Osteocyte (in vitro differentiated cells): ENCODE results near the gene LAMA3. TPM values are rescaled to one million over a fixed set of nuclear protein-coding genes. Genes with fewer than 3 reads are reported as not detected.

Experiments used
- DNase-seq: peaks from one replicate; pipeline ENCODE4 v3.0.0; 2021; ENCODE audit warnings: mixed read lengths; ENCODE audit not compliant: unreplicated experiment; ENCODE audit errors: extremely low spot score
- H3K27ac Mint-ChIP-seq: one replicate; pipeline ENCODE4 v1.8.0; 2021; ENCODE audit warnings: mild to moderate bottlenecking, mixed read lengths; ENCODE audit not compliant: unreplicated experiment
- H3K27me3 Mint-ChIP-seq: one replicate; pipeline ENCODE4 v1.8.0; 2021; ENCODE audit warnings: mixed read lengths; ENCODE audit not compliant: unreplicated experiment
- H3K36me3 Mint-ChIP-seq: one replicate; pipeline ENCODE4 v1.8.0; 2021; ENCODE audit warnings: mixed read lengths; ENCODE audit not compliant: unreplicated experiment
- H3K4me1 Mint-ChIP-seq: one replicate; pipeline ENCODE4 v1.8.0; 2021; ENCODE audit warnings: mixed read lengths; ENCODE audit not compliant: unreplicated experiment
- H3K4me3 Mint-ChIP-seq: one replicate; pipeline ENCODE4 v1.8.0; 2021; ENCODE audit warnings: mild to moderate bottlenecking, moderate library complexity, mixed read lengths; ENCODE audit not compliant: unreplicated experiment
- H3K9me3 Mint-ChIP-seq: one replicate; pipeline ENCODE4 v1.8.0; 2021; ENCODE audit warnings: mixed read lengths; ENCODE audit not compliant: unreplicated experiment
- total RNA-seq: library from RNA; stranded (reverse); gene quantifications from 2 replicates; pipeline ENCODE4 v1.2.1, GENCODE V29; 2021
- TF ChIP-seq, protein P1 (sequence below): fragments of 200-600 bp; sonication (generic); IDR thresholded peaks from 2 replicates; pipeline ENCODE4 v1.5.0; 2021; ENCODE audit warnings: antibody characterized with exemption, mild to moderate bottlenecking, moderate library complexity

The LAMA3 gene
- total RNA-seq, 1 donor from 2014 or later = not detected

- TF ChIP-seq, protein P1, sequence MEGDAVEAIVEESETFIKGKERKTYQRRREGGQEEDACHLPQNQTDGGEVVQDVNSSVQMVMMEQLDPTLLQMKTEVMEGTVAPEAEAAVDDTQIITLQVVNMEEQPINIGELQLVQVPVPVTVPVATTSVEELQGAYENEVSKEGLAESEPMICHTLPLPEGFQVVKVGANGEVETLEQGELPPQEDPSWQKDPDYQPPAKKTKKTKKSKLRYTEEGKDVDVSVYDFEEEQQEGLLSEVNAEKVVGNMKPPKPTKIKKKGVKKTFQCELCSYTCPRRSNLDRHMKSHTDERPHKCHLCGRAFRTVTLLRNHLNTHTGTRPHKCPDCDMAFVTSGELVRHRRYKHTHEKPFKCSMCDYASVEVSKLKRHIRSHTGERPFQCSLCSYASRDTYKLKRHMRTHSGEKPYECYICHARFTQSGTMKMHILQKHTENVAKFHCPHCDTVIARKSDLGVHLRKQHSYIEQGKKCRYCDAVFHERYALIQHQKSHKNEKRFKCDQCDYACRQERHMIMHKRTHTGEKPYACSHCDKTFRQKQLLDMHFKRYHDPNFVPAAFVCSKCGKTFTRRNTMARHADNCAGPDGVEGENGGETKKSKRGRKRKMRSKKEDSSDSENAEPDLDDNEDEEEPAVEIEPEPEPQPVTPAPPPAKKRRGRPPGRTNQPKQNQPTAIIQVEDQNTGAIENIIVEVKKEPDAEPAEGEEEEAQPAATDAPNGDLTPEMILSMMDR = no peak
- H3K27ac Mint-ChIP-seq = no peak overlapping the region
- no peaks in the 10 kb centered on the region for H3K4me1 Mint-ChIP-seq
- no peaks in the 10 kb centered on the region for H3K9me3 Mint-ChIP-seq
- H3K36me3 Mint-ChIP-seq = no peaks in the 10 kb centered on the region
- no peak for DNase-seq
- no peak overlapping the region for H3K4me3 Mint-ChIP-seq
- no peaks in the 10 kb centered on the region for H3K27me3 Mint-ChIP-seq
Measured at GRCh38 chr18:23933407-23933806, 244.2 kb downstream of the LAMA3 start.

DNA sequence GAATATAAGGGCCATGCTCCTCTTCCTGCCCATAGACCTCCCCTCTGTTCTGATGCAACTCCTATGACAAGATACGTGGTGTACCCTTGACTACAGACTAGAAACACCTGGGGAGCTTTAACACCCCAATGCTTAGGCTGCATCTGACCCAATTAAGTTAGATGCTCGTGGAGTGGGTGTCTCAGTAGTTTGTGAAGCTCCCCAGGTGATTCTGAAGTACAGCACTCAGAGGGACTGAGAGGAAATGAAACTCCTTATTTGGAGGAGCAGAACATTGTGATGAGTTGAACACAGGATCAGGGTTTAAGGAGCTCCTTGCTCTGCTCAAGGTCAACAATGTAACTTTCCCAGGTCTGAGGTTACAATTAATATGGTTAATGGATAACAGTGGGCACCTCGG, 245.0 kb downstream of the LAMA3 start:
- H3K36me3 Mint-ChIP-seq = no peaks in the 10 kb centered on the region
- H3K4me1 Mint-ChIP-seq = no peaks in the 10 kb centered on the region
- no peak overlapping the region for H3K4me3 Mint-ChIP-seq
- H3K27ac Mint-ChIP-seq = no peak overlapping the region
- H3K9me3 Mint-ChIP-seq = no peaks in the 10 kb centered on the region
- no peaks in the 10 kb centered on the region for H3K27me3 Mint-ChIP-seq
- no peak for DNase-seq
- TF ChIP-seq, protein P1 = no peak

- TF ChIP-seq, protein P1 = no peak
- no peaks in the 10 kb centered on the region for H3K36me3 Mint-ChIP-seq
- DNase-seq = no peak
- no peak overlapping the region for H3K4me3 Mint-ChIP-seq
- no peaks in the 10 kb centered on the region for H3K9me3 Mint-ChIP-seq
- no peaks in the 10 kb centered on the region for H3K27me3 Mint-ChIP-seq
- H3K4me1 Mint-ChIP-seq = no peaks in the 10 kb centered on the region
- no peak overlapping the region for H3K27ac Mint-ChIP-seq
Measured at GRCh38 chr18:23934863-23935262, 245.6 kb downstream of the LAMA3 start.

GRCh38 chr18:23935804-23936203, 246.6 kb downstream of the LAMA3 start:
- H3K27ac Mint-ChIP-seq = no peak overlapping the region
- H3K27me3 Mint-ChIP-seq = no peaks in the 10 kb centered on the region

GRCh38 chr18:23936381-23936958, 247.2 kb downstream of the LAMA3 start:
- TF ChIP-seq, protein P1 = no peak
- DNase-seq = no peak
- no peaks in the 10 kb centered on the region for H3K9me3 Mint-ChIP-seq
- H3K36me3 Mint-ChIP-seq = no peaks in the 10 kb centered on the region
- H3K4me3 Mint-ChIP-seq = no peak overlapping the region
- H3K4me1 Mint-ChIP-seq = no peaks in the 10 kb centered on the region
- no peaks in the 10 kb centered on the region for H3K27me3 Mint-ChIP-seq
- no peak overlapping the region for H3K27ac Mint-ChIP-seq

More at GRCh38 chr18:23935804-23936203, 246.6 kb downstream of the LAMA3 start:
- H3K9me3 Mint-ChIP-seq = no peaks in the 10 kb centered on the region
- TF ChIP-seq, protein P1 = no peak
- H3K36me3 Mint-ChIP-seq = no peaks in the 10 kb centered on the region
- H3K4me1 Mint-ChIP-seq = no peaks in the 10 kb centered on the region
- no peak for DNase-seq
- H3K4me3 Mint-ChIP-seq = no peak overlapping the region
